Stimulated activated naive B cell treated with anti-CD40 and anti-IgM and Interleukin-4, amounts not matched to agents 10 μg/mL and 1 μg/mL and 100 μg/mL, for 72 hours (primary cell): ENCODE results near the gene LRP11.

ENCODE experiments used
- ATAC-seq, 2 donors: fragments of 150-1000 bp; cut with Tn5 transposase; replicated peaks; 2 replicates each; pipeline ENCODE4 v1.10.0; 2021; ENCODE audit warnings: moderate library complexity in 1 of 2
- DNase-seq: peaks from one replicate; pipeline ENCODE4 v3.0.0; 2021
- H3K27ac Mint-ChIP-seq: one replicate; pipeline ENCODE4 v1.8.0; 2022; ENCODE audit warnings: mild to moderate bottlenecking, mixed read lengths
- H3K27me3 Mint-ChIP-seq, 2 donors: one replicate each; pipeline ENCODE4 v1.8.0; 2022; ENCODE audit warnings: mixed read lengths in 2 of 2
- H3K36me3 Mint-ChIP-seq, 2 donors: one replicate each; pipeline ENCODE4 v1.8.0; 2022; ENCODE audit warnings: mixed read lengths in 2 of 2, mild to moderate bottlenecking in 1 of 2
- H3K4me1 Mint-ChIP-seq, 2 donors: one replicate each; pipeline ENCODE4 v1.8.0; 2022; ENCODE audit warnings: mixed read lengths in 2 of 2, mild to moderate bottlenecking in 1 of 2
- H3K4me3 Mint-ChIP-seq, 2 donors: one replicate each; pipeline ENCODE4 v1.8.0; 2022; ENCODE audit warnings: mild to moderate bottlenecking in 2 of 2, mixed read lengths in 2 of 2, moderate library complexity in 1 of 2
- H3K9me3 Mint-ChIP-seq, 2 donors: one replicate each; pipeline ENCODE4 v1.8.0; 2022; ENCODE audit warnings: mixed read lengths in 2 of 2, mild to moderate bottlenecking in 1 of 2

The LRP11 gene

DNA sequence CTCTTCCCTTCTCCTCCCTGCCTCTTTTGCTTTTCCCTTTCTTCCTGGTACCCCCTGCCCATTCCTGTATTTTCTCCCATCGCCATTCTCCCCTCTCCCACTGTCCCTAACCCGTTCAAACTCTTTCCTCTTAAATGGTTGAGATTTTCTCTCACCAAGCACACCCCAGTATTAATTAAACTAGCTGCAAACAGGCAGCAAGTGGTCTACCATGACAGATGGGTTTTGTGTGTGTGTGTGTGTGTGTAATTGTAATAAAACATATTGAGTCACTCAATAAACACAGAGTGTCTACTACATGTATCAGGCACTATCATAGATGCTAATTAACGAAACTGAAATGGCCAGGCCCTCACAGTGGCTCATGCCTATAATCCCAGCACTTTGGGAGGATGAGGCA is 27.1 kb upstream of the LRP11 start:
- peaks cover 0 to 2% of the 10 kb centered on the region in 2 donors for H3K9me3 Mint-ChIP-seq
- DNase-seq (no peak), ATAC-seq (no peak)
- H3K4me1 Mint-ChIP-seq, result no peaks in the 10 kb centered on the region
- no peak overlapping the region for H3K27ac Mint-ChIP-seq
- H3K27me3 Mint-ChIP-seq, result peaks cover 55 to 65% of the 10 kb centered on the region in 2 donors
- no peak overlapping the region for H3K4me3 Mint-ChIP-seq
- no peaks in the 10 kb centered on the region for H3K36me3 Mint-ChIP-seq

DNA sequence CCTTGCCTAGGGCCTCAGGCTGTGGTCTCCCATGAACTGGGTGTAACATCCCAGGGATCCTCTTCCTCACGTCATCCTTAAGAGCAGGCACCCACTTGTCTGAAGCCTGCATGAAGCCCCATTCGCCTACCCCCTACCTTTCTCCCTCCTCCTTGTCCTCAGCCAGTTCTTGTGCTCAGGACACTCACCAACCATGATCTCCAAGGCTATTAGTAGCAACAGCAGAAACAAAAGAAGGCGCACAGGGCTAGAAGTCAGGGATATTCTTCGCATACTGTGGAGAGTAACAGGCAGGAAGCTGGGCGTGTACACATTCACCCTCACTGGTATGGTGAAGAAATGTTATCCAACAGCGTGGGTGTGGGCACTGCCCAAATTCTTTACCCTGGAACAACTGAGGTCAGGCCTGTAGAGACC is 26.5 kb upstream of the LRP11 start:
- H3K4me3 Mint-ChIP-seq, result no peak overlapping the region
- peaks cover 51 to 60% of the 10 kb centered on the region in 2 donors for H3K27me3 Mint-ChIP-seq
- H3K4me1 Mint-ChIP-seq, result no peaks in the 10 kb centered on the region
- peaks cover 0 to 2% of the 10 kb centered on the region in 2 donors for H3K9me3 Mint-ChIP-seq
- H3K27ac Mint-ChIP-seq, result no peak overlapping the region
- ATAC-seq (no peak), DNase-seq (no peak)
- no peaks in the 10 kb centered on the region for H3K36me3 Mint-ChIP-seq

DNA sequence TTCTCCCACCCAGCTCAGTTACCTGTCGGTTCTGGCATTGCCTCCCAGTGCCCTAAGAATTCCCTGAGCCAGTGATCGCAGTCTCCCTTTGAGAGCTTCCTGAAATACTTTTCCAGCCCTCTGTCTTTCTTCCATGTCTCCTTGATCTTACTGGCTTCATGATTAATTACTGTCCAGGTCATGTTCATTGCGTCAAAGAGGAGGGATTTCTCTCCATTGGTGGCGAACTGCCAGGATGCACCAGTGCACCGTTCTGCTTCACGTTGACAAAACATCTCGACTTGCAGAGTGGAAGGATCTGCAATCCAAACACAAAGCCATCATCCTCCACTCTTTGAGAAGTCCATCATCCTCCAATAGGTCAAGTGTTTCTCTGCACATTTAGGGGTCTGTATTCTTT is 25.2 kb upstream of the LRP11 start:
- peaks cover 54 to 55% of the 10 kb centered on the region in 2 donors for H3K27me3 Mint-ChIP-seq
- ATAC-seq, result no peak
- no peaks in the 10 kb centered on the region for H3K36me3 Mint-ChIP-seq

GRCh38 chr6:149888659-149889058 is 24.5 kb upstream of the LRP11 start:
- peaks cover 52 to 59% of the 10 kb centered on the region in 2 donors for H3K27me3 Mint-ChIP-seq
- no peaks in the 10 kb centered on the region for H3K36me3 Mint-ChIP-seq
- no peaks in the 10 kb centered on the region for H3K4me1 Mint-ChIP-seq
- no peak overlapping the region for H3K4me3 Mint-ChIP-seq
- no peak for DNase-seq
- H3K27ac Mint-ChIP-seq, result no peak overlapping the region
- peaks cover 0 to 2% of the 10 kb centered on the region in 2 donors for H3K9me3 Mint-ChIP-seq
- ATAC-seq, result no peak

More for the DNA sequence above, 25.2 kb upstream of the LRP11 start:
- Mint-ChIP-seq H3K4me1 (no peaks in the 10 kb centered on the region), H3K9me3 (peaks cover 0 to 2% of the 10 kb centered on the region in 2 donors), H3K27ac (no peak overlapping the region), H3K4me3 (no peak overlapping the region)
- no peak for DNase-seq

- H3K4me1 Mint-ChIP-seq, result no peaks in the 10 kb centered on the region
- H3K4me3 Mint-ChIP-seq, result no peak overlapping the region
- H3K9me3 Mint-ChIP-seq, result peaks cover 0 to 2% of the 10 kb centered on the region in 2 donors
- H3K27me3 Mint-ChIP-seq, result peaks cover 47 to 55% of the 10 kb centered on the region in 2 donors
- no peak for DNase-seq
- H3K27ac Mint-ChIP-seq, result no peak overlapping the region
- H3K36me3 Mint-ChIP-seq, result no peaks in the 10 kb centered on the region
- no peak for ATAC-seq
These were observed 23.9 kb upstream of the LRP11 start for GRCh38 chr6:149888093-149888492.

DNA sequence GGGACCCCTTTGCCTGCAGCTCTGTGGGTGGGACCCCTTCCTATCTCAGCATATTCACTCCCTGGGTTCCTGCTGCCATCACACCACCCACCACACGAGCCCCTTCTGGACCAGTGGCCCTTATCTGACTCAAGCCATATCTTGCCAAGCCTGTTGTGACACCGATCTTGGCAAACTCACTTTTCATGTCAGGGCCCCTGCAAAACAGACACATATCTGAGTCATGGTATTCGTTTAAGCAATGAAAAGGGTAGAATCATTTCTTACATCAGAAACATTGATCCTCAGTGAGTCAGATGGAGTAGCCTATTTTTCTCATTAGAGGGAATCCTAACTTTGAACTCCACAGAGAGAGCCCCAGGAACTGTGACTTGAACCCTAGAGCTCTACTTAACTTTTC is 23.2 kb upstream of the LRP11 start:
- ATAC-seq (no peak), DNase-seq (no peak)
- peaks cover 41 to 48% of the 10 kb centered on the region in 2 donors for H3K27me3 Mint-ChIP-seq

GRCh38 chr6:149885888-149886287 is 21.7 kb upstream of the LRP11 start:
- Mint-ChIP-seq H3K36me3 (no peaks in the 10 kb centered on the region), H3K4me3 (no peak overlapping the region), H3K9me3 (no peaks in the 10 kb centered on the region), H3K27me3 (peaks cover 45 to 53% of the 10 kb centered on the region in 2 donors), H3K27ac (no peak overlapping the region), H3K4me1 (no peaks in the 10 kb centered on the region)
- ATAC-seq, result no peak
- DNase-seq, result no peak

More for the DNA sequence above, 23.2 kb upstream of the LRP11 start:
- no peaks in the 10 kb centered on the region for H3K4me1 Mint-ChIP-seq
- H3K27ac Mint-ChIP-seq, result no peak overlapping the region
- no peaks in the 10 kb centered on the region for H3K36me3 Mint-ChIP-seq
- H3K4me3 Mint-ChIP-seq, result no peak overlapping the region
- peaks cover 0 to 2% of the 10 kb centered on the region in 2 donors for H3K9me3 Mint-ChIP-seq

DNA sequence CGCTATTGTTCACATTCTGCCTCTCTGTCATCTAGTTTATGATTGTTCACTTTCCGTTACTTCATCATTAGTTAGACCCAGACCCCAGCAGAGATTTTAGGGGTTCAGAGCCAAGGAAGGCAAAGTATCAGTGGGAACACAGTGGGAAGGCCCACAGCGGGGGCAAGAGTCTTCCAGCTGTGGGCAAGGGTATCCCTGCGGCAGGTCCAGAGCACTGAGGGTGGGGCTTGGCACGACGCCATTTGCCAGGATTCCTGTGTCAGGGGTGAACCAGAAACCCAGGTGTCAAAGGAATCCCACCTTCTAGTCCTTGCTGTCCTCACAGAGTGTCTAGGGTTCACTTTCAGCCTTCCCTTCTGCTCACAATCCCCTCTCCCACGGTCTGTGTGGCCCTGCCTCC is 20.5 kb upstream of the LRP11 start:
- Mint-ChIP-seq H3K9me3 (no peaks in the 10 kb centered on the region), H3K27ac (no peak overlapping the region), H3K4me1 (no peaks in the 10 kb centered on the region), H3K36me3 (no peaks in the 10 kb centered on the region), H3K27me3 (peaks cover 55 to 63% of the 10 kb centered on the region in 2 donors), H3K4me3 (no peak overlapping the region)
- no peak for DNase-seq
- ATAC-seq, result no peak

DNA sequence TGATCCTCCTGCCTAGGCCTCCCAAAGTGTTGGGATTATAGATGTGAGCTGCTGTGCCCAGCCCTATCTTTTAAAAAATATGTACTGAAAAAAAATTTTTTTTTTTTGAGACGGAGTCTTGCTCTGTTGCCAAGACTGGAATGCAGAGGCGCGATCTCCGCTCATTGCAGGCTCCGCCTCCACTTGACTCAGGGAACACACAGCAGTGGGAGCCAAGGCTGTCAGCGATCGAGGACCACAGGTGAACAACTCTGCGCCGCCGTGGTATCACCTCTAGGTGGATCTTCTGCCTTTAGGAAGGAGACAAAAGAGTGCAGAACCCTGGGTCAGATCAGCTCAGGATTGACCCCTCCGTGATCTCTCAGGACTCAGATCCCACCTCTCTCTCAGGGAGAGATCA is 20.1 kb upstream of the LRP11 start:
- DNase-seq (no peak), ATAC-seq (no peak)
- Mint-ChIP-seq H3K36me3 (no peaks in the 10 kb centered on the region), H3K4me3 (no peak overlapping the region), H3K27ac (no peak overlapping the region), H3K27me3 (peaks cover 55 to 63% of the 10 kb centered on the region in 2 donors), H3K9me3 (no peaks in the 10 kb centered on the region), H3K4me1 (no peaks in the 10 kb centered on the region)

DNA sequence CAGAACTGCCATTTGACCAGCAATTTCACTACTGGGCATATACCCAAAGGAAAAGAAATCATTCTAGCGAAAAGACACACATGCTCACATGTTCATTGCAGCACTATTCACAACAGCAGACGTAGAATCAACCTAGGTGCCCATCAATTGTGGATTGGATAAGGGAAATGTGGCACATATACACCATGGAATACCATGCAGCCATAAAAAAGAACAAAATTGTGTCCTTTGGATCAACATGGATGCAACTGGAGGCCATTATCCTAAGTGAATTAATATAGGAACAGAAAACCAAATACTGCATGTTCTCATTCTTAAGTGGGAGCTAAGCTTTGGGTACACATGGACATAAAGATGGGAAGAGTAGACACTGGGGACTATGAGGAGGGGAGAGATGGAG is 17.7 kb upstream of the LRP11 start:
- Mint-ChIP-seq H3K9me3 (no peaks in the 10 kb centered on the region), H3K4me1 (peaks cover 0 to 2% of the 10 kb centered on the region in 2 donors), H3K36me3 (no peaks in the 10 kb centered on the region), H3K4me3 (no peak overlapping the region), H3K27ac (no peak overlapping the region), H3K27me3 (peaks cover 56 to 69% of the 10 kb centered on the region in 2 donors)
- ATAC-seq (no peak), DNase-seq (no peak)

GRCh38 chr6:149881066-149881766 is 17.1 kb upstream of the LRP11 start:
- Mint-ChIP-seq H3K4me3 (no peak overlapping the region), H3K9me3 (no peaks in the 10 kb centered on the region), H3K36me3 (no peaks in the 10 kb centered on the region), H3K27me3 (peaks cover 57 to 74% of the 10 kb centered on the region in 2 donors), H3K4me1 (peaks cover 0 to 2% of the 10 kb centered on the region in 2 donors), H3K27ac (no peak overlapping the region)
- no peak for DNase-seq
- no peak for ATAC-seq

- ATAC-seq (no peak), DNase-seq (no peak)
- Mint-ChIP-seq H3K27me3 (peaks cover 65 to 77% of the 10 kb centered on the region in 2 donors), H3K4me3 (no peak overlapping the region), H3K36me3 (no peaks in the 10 kb centered on the region), H3K9me3 (no peaks in the 10 kb centered on the region), H3K27ac (no peak overlapping the region), H3K4me1 (peaks cover 0 to 2% of the 10 kb centered on the region in 2 donors)
These were observed 13.5 kb upstream of the LRP11 start for GRCh38 chr6:149877659-149878058.

DNA sequence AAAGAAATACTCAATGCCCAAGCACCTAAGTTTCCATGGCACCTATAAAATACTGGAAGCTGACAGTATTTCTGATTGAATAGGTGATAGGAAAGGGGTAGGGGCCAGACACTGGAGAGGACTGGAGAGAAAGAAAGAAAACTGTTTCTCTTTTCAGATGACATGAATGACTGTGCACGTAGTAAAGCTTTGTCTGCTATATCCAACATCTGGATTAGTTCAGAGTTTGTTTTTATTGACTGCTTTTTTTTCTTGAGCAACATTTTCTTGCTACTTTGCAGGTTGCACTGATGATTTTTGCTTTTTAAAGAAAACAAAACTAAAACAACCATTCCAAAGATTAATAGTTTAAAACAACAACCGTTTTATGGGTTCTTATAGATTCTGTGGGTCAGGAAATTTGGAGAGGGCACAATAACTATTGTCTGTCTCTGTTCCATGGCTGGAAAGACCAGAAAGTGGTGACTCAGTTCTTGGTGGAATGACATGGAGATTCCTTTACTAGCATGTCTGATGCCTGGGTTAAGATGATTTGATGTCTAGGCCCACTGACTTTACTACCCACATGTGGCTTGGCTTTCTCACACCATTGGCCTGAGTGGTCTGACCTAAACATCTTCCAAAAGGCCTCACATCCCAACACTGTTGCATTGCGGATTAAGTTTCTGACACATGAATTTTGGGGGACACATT is 12.2 kb upstream of the LRP11 start:
- no peak for ATAC-seq
- H3K4me1 Mint-ChIP-seq, result peaks cover 0 to 2% of the 10 kb centered on the region in 2 donors
- peaks cover 67 to 76% of the 10 kb centered on the region in 2 donors for H3K27me3 Mint-ChIP-seq
- no peak overlapping the region for H3K27ac Mint-ChIP-seq
- no peak overlapping the region for H3K4me3 Mint-ChIP-seq
- peaks cover 4 to 9% of the 10 kb centered on the region in 2 donors for H3K9me3 Mint-ChIP-seq
- no peaks in the 10 kb centered on the region for H3K36me3 Mint-ChIP-seq
- no peak for DNase-seq

- Mint-ChIP-seq H3K36me3 (no peaks in the 10 kb centered on the region), H3K27ac (no peak overlapping the region), H3K4me3 (no peak overlapping the region), H3K4me1 (peaks cover 0 to 3% of the 10 kb centered on the region in 2 donors), H3K27me3 (peaks cover 35 to 45% of the 10 kb centered on the region in 2 donors), H3K9me3 (peaks cover 4 to 9% of the 10 kb centered on the region in 2 donors)
- no peak for DNase-seq
- no peak for ATAC-seq
These were observed 8.1 kb upstream of the LRP11 start for GRCh38 chr6:149872233-149872632.

DNA sequence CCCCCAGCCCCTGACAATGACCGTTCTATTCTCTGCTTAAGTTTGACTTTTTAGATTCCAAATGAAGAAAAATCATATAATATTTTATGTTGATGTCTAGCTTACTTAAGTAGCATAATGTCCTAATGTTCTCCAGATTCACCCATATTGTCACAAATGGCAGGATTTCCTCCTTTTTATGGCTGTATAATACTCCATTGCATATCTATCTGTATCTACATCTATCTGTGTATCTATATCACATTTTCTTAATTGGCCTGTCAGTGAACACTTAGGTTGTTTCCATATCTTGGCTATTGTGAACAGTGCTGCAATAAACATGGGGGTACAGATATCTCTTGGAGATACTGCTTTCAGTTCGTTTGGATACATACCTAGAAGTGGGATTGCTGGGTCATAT is 7.0 kb upstream of the LRP11 start:
- DNase-seq (no peak), ATAC-seq (no peak)
- Mint-ChIP-seq H3K4me1 (peaks cover 0 to 3% of the 10 kb centered on the region in 2 donors), H3K4me3 (no peak overlapping the region), H3K36me3 (no peaks in the 10 kb centered on the region), H3K27ac (no peak overlapping the region), H3K27me3 (peaks cover 26 to 37% of the 10 kb centered on the region in 2 donors), H3K9me3 (peaks cover 4 to 9% of the 10 kb centered on the region in 2 donors)
